ENCODE results near the gene TSPAN14. TPM values are rescaled to one million over a fixed set of nuclear protein-coding genes. Genes with fewer than 3 reads are reported as not detected.

The TSPAN14 gene
- total and polyA plus RNA-seq, 10 of the 15 experiments (the other 5 are each of a cell fraction or from before 2014, with no cell fraction given) = 2.5 to 31.7 (median 17.9) TPM

- FAIRE-seq = no peak
- H4K20me1 ChIP-seq (ENCODE audit: control insufficient read depth, insufficient read depth) = no peaks in the 10 kb centered on the region
- ChIA-PET CTCF (interaction anchor here (1.1 to 1.8 kb wide), 4 partner anchors 15 to 76 kb away, joined by 3 to 7 read pairs (median 4); no protein-coding TSS in a partner anchor), POLR2A (interaction anchor here (1.0 kb wide), 1 partner anchor 62 kb away, joined by 3 read pairs; no protein-coding TSS in a partner anchor), SMC1A (ENCODE audit: uncharacterized antibody, unreplicated experiment) (interaction anchor here (0.8 kb wide), 1 partner anchor 48 kb away, joined by 3 read pairs; no protein-coding TSS in a partner anchor), RAD21 (ENCODE audit: unreplicated experiment) (interaction anchor here (1.1 kb wide), 1 partner anchor 15 kb away, joined by 3 read pairs; no protein-coding TSS in a partner anchor)
- H2AFZ ChIP-seq (ENCODE audit: control insufficient read depth, low read depth, low read length) = no peak overlapping the region
- peaks cover 0 to 6% of the 10 kb centered on the region in 2 experiments; a peak in 3 of 4 replicates for H3K36me3 ChIP-seq (ENCODE audit: control insufficient read depth in 2 of 2, insufficient read depth in 2 of 2, low read length in 1 of 2)
- H3K4me2 ChIP-seq (ENCODE audit: control insufficient read depth, insufficient read depth) = no peak overlapping the region
- H3K27ac ChIP-seq (ENCODE audit: control insufficient read depth, insufficient read depth) = no peak overlapping the region
- in situ Hi-C loops (cut with MboI) = no loop called here
- no peak overlapping the region for H3K4me3 ChIP-seq
- no peak for DNase-seq (ENCODE audit: low read depth, low spot score)
- intact Hi-C loops (cut with micrococcal nuclease; ENCODE audit: unreplicated experiment) = no loop called here
- no peak overlapping the region for H3K9ac ChIP-seq (ENCODE audit: control insufficient read depth, insufficient read depth, low read length)
- WGBS (ENCODE audit: insufficient coverage, insufficient replicate concordance, low lambda C conversion rate, missing lambda C conversion rate) = 76% methylated on average over 10 of the region's 10 CpGs
- no peak for ATAC-seq
- TF ChIP-seq NR2C1 (IDR thresholded peaks at IDR 0.05) (no peak), POLR2A (IDR thresholded peaks at IDR 0.05; ENCODE audit: low read depth, low read length) (peak; percentile 58), IKZF1 (conservative IDR thresholded peaks at IDR 0.05) (0 out of 2 replicates have a peak, but pooled peaks have one; percentile 18)
- peaks cover 6% of the 10 kb centered on the region for H3K4me1 ChIP-seq (ENCODE audit: control insufficient read depth, insufficient read depth, low read length)
- H3K27me3 ChIP-seq (replicated peaks in 1 of 2; ENCODE audit: control insufficient read depth in 2 of 2, insufficient read depth in 2 of 2, low read length in 1 of 2) = no peaks in the 10 kb centered on the region
- BruUV-seq (replicated peaks) = no TSS peak
- H3K79me2 ChIP-seq (ENCODE audit: control insufficient read depth, insufficient read depth, low read length) = no peaks in the 10 kb centered on the region
- no peaks in the 10 kb centered on the region for H3K9me3 ChIP-seq (replicated peaks; ENCODE audit: control insufficient read depth, insufficient read depth, low read length)
Observed at GRCh38 chr10:80520661-80521470, 66.8 kb downstream of the TSPAN14 start.

GRCh38 chr10:80522756-80523363 is 68.8 kb downstream of the TSPAN14 start:
- intact Hi-C loops (cut with micrococcal nuclease; ENCODE audit: unreplicated experiment) (no loop called here), in situ Hi-C loops (cut with MboI) (no loop called here)
- ChIA-PET CTCF (interaction anchor here (1.3 kb wide), 1 partner anchor 17 kb away, joined by 4 read pairs; no protein-coding TSS in a partner anchor), SMC1A (ENCODE audit: uncharacterized antibody, unreplicated experiment) (interaction anchor here (1.3 kb wide), 2 partner anchors 74 to 78 kb away, joined by 3 to 4 read pairs; no protein-coding TSS in a partner anchor), POLR2A (interaction anchor here (0.7 kb wide), 2 partner anchors 17 to 25 kb away, joined by 3 to 9 read pairs; no protein-coding TSS in a partner anchor), RAD21 (ENCODE audit: unreplicated experiment) (interaction anchor here (0.6 to 1.3 kb wide), 4 partner anchors 17 to 414 kb away, joined by 3 to 8 read pairs (median 3); no protein-coding TSS in a partner anchor)
- H3K4me1 ChIP-seq (ENCODE audit: control insufficient read depth, insufficient read depth, low read length) = peaks cover 3% of the 10 kb centered on the region
- H3K9ac ChIP-seq (ENCODE audit: control insufficient read depth, insufficient read depth, low read length) = no peak overlapping the region
- no peak overlapping the region; the same call in 1 of the 2 replicates for H3K4me2 ChIP-seq (ENCODE audit: control insufficient read depth, insufficient read depth)
- peak; percentile 66 for ATAC-seq
- peak; percentile 73 for FAIRE-seq
- H4K20me1 ChIP-seq (ENCODE audit: control insufficient read depth, insufficient read depth) = no peaks in the 10 kb centered on the region
- no peak overlapping the region for H2AFZ ChIP-seq (ENCODE audit: control insufficient read depth, low read depth, low read length)
- DNase-seq (ENCODE audit: low read depth, low spot score) = no peak
- no TSS peak for BruUV-seq (replicated peaks)
- H3K27ac ChIP-seq (ENCODE audit: control insufficient read depth, insufficient read depth) = no peak overlapping the region; the same call in 1 of the 2 replicates
- H3K27me3 ChIP-seq (replicated peaks in 1 of 2; ENCODE audit: control insufficient read depth in 2 of 2, insufficient read depth in 2 of 2, low read length in 1 of 2) = no peaks in the 10 kb centered on the region
- peaks cover 0 to 3% of the 10 kb centered on the region in 2 experiments; a peak in 3 of 4 replicates for H3K36me3 ChIP-seq (ENCODE audit: control insufficient read depth in 2 of 2, insufficient read depth in 2 of 2, low read length in 1 of 2)
- no peaks in the 10 kb centered on the region for H3K9me3 ChIP-seq (replicated peaks; ENCODE audit: control insufficient read depth, insufficient read depth, low read length)
- 80% methylated on average over 8 of the region's 8 CpGs for WGBS (ENCODE audit: insufficient coverage, insufficient replicate concordance, low lambda C conversion rate, missing lambda C conversion rate)
- no peaks in the 10 kb centered on the region for H3K79me2 ChIP-seq (ENCODE audit: control insufficient read depth, insufficient read depth, low read length)
- H3K4me3 ChIP-seq = no peak overlapping the region
- TF ChIP-seq ATF7 (IDR thresholded peaks at IDR 0.05; ENCODE audit: low read depth) (no peak), CEBPZ (IDR thresholded peaks at IDR 0.05; ENCODE audit: low read depth, low read length) (no peak), POLR2AphosphoS5 (IDR thresholded peaks at IDR 0.05; ENCODE audit: low read length) (peak; percentile 61; the same call in 1 of the 2 replicates), ETV6 (conservative IDR thresholded peaks at IDR 0.05 in 1 of 2, IDR thresholded peaks at IDR 0.05 in 1 of 2; ENCODE audit: borderline replicate concordance in 1 of 2, low read depth in 1 of 2) (no peak), EED (IDR thresholded peaks at IDR 0.05; ENCODE audit: low read depth) (0 out of 2 replicates have a peak, but pooled peaks have one; percentile 17), GABPA (IDR thresholded peaks at IDR 0.05; ENCODE audit: low read depth) (no peak), RCOR1 (conservative IDR thresholded peaks at IDR 0.05; ENCODE audit: low read depth, low read length) (no peak)
